Astrocyte of the hippocampus (primary cell): Measurements from ENCODE around the gene C6orf132.
"Not testable (repeated sequence)": the region's sequence is repeated elsewhere in the genome, so short reads cannot be mapped to it uniquely, and the experiment has no call there.

Source experiments
- DNase-seq: peaks from one replicate; pipeline ENCODE4 v3.0.0; 2011; ENCODE audit warnings: low read depth, low spot score

Gene C6orf132

DNA sequence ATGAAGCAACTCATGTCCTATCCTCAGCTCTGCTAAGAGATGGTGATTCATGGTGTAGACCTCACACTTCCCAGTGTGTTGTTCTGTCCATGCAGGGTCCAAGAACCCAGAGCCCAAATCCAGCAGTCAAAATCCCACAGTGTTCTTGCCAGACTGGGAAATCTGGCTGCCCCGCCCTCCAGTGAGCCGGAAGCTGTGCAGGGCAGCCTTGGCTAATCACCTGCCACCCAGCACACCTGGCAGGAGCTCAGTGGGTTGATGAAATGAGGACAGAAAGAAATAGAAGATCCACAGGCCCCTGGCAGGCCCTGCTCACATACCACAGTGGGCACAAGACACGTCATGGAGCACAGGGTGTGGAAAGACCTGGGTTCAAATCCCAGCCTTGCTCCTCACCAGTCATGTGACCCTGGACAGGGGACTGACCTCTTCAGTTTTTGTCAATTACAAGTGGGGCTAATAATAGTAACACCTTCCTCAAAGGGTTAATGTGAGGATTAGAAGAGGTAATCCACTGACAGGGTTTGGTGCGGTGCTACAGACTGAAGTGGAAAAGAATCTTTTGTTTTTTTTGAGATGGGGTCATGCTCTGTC is 17.1 kb upstream of the C6orf132 start:
- DNase-seq: no peak

DNA sequence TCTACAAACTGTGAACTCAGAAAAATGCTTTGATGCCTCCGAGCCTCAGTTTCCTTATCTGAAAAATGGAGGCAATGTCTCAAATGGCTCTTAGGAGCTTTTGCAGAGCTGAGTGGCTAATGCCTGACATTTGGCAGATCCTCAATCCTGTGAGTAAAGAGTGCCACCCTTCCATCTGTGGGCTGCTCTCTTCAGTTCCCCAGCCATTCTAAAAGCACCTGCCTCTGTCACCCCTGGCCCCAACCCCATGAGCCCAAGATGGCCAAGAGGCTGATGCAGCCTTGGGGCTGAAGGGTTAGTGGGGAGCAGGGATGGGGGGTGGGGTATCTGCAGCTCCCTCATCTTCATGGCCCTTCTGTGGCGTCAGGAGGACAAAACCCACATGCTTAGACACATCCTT is 16.2 kb upstream of the C6orf132 start:
- DNase-seq: no peak

DNA sequence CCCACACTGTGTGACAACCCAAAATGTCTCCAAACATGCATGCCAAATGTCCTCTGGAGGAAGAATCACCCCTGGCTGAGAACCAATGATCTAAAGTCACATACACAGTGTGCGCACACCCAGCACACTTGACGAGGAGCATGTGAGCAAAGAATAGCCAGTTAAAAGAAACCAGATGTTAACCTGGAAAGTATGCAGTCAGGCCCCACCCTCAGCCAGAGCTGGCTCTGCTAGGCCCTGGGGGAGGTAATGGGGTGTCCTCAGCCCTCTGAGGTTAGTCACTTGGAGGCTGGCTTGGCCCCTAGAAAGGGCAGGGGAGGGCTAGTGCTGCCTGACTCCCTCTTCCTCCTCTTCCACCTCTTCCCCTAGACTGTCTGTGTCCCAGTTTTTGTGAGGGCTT is 15.6 kb upstream of the C6orf132 start:
- no peak for DNase-seq

DNA sequence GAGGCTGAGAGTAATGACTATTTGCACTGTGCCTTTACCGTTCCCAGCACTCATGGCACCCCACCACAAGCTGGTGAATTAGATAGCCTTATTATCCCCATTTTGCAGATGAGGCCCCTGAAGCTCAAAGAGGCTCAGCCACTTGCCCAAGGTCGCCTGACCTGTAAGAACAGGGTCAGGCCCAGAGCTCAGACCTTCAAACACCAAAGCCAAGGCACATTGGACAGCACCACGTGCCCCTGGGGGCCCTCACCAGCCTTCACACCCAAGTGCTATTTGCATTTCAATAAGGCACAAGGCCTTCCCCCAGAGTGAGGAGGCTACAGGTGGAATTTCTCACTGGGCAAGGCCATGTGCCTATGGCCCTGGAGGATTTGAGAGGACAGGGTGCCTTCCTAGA is 14.2 kb upstream of the C6orf132 start:
- DNase-seq: no peak

DNA sequence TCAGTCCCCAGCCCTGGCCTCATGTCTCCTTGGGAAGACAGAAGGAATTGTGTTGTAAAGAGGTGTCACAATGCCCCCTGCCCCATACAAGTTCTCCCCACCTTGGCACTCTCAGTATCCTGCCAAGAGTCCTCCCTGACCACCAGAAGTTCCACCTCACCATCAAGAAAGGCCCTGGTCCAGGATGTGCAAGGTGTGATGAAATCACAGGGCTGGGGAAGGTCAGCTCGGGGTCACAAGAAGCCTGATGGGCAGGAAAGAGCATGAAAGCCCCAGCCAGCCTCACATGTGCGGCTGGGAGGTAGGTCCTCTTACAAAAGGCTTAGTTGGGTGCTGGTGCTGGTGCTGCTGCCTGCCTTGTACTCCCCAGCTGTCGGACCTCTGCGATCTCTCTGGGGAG is 12.9 kb upstream of the C6orf132 start:
- no peak for DNase-seq

DNA sequence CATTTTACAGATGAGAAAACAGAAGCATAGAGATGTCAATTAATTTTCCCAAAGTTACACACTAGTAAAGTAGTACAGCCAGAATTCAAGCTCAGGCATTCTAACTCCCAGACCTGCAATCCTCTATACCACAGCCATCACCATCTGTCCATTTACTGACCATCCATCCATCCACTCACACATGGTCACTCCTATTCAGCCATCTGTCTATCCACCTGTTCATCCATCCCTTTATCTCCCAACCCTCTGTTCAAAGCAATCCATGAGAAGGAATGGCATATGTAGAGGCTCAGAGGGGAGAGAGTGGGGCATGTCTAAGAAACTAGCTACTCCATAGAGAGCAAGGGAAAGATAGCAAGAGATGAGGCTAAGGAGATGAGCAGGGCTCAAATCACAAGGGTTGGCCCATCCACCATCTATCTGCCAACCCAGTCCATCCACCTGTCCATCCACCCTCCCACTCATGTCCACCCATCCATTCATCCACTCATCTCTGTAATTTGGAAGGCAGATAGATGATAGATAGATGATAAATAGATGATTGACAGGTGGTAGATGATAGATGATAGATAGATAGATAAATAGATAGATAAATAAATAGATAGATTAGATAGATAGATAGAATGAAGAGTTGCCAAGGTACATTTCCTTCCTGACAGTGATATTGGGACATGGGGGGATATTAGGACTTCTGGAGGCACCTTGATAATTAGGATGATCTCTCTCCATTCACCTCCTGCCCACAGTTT is 12.2 kb upstream of the C6orf132 start:
- DNase-seq: no peak

DNA sequence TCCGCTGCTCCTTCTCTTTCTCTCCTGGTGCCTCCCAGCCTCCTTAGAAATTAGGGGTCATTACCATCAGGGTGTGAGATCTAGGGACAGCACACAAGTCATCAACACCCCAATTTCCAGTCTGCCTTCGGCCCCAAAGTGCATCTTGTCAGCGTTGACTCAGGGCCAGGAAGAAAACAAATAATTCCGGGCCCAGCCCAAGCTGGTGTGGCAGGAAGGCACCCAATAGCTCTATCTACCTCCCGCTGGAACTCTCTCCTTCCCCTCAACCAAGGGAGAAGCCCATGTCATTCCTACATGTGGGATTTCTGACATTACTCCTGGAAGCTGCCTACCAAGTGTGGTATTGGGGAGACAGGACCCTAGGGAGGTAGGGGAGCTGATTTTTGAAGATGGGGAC is 11.5 kb upstream of the C6orf132 start:
- DNase-seq: no peak

DNA sequence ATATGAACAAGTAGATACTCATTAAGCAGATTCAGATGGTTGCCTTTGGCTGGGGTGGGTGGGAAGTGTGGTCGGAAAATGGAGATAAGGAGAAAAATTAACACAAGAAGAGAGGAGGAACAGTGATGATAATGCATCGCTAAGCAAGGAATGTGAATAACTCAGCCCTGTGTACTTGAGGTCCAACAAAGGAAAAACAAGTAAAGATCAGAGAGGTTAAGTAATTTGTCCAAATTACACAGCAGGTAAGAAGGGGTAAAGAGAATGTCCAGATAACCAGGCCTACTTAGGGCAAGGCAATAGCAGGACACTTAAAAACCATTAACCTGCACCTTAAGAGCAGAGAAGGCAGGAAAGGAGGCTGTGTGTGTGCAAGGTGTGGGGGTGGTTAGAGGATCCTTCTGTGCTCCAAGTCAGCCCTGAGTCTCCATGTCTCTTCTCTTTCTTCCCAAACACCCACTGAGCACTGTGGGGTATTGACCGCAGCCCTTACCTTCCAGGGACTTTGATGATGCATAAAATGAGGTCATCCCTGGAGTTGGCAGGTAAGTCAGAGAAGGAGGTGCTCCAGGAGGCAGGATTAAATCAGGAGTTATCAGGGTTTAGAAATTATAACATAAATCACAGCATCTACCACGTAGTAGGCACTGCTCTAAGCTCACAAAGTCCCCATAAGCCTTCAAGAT is 10.3 kb upstream of the C6orf132 start:
- not testable (repeated sequence) for DNase-seq

DNA sequence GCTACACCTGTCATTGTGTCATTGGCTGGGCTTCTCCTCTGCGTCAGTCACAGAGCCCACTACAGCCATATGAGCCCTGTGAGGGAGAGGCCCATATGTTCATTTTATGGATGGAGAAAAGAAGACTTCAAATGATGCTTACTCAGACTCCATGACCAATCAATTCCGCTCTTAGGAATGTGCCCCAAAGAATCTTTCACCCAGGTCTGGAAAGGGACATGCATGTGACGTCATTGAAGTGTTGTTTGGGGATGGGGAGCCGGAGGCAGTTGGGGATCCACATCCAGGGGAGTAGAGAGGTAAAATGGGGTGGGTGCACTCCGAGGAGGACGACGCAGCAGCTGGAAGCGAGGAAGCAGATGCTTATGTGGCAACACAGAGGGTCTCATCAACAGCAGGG is 9.6 kb upstream of the C6orf132 start:
- no peak for DNase-seq

DNA sequence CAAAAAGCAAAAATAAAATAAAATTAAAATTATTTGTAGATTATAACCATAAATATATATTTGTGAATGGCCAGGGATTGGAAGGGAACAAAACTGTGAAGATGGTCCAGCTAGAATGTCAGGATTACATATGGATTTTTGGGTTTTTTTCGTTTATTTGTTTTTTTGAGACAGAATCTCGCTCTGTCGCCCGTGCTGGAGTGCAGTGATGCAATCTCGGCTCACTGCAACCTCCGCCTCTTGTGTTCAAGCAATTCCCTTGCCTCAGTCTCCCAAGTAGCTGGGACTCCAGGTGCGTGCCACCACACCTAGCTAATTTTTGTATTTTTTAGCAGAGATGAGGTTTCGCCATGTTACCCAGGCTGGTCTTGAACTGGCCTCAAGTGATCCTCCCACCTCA is 7.8 kb upstream of the C6orf132 start:
- DNase-seq: no peak

DNA sequence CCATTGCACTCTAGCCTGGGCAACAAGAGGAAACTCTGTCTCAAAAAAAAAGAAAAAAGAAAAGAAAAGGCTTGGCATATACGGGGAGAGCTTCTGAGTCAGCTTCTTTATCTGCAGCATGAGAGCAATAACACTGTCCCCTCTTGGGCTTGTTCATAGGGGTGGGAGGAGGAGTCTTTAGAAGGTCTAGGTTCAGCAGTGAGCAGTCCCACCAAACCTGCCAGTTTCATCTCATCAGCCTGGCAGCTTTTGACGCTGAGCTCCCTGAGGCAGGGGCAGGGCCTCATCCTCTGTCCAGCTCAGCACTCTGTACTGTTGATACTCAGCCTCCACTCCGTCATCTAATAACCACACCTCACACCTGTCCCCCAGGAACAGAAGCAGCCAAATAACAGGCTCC is 5.6 kb upstream of the C6orf132 start:
- DNase-seq: peak; percentile 18

DNA sequence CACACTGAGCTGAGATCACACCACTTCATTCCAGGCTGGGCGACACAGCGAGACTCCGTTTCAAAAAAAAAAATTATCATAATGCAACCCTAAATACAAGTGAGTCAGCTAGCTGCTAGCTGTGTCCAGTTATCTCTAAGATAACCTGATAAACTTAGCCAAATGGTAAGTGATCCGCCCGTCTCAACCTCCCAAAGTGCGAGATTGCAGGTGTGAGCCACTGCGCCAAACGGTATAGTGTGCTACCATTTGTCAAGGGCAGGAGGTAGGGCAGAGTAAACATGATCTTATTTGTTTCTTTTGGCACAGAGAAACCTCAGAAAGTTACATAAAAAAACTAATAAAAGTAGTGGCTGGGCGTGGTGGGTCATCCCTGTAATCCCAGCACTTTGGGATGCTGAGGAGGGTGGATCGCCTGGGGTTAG is 4.7 kb upstream of the C6orf132 start:
- DNase-seq: no peak

DNA sequence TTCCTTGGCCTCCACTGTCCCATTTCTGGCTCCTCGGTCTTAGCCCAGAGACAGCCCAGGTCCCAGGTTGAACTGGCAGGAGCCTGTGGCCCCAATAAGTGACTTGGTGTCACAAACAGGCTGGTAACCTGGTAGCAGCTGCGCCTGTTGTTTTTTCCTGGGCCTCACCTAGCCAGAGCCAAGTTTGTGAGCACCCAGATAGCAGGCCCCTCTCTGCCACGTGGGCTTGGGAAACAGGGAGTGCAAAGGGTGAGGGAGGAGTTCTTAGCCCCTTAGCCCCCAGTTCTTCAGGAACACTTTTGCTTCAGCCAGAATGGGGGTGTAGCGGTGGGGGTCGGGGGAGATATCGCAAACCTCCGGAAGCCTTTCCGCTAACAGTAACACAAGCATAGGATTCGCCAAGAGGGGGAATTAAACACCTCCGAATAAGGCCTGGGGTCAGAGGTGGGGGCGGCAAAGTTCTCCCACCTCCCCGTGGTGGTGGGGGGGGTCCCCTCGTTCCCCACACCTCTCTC is 760 bp downstream of the C6orf132 start:
- DNase-seq: no peak

DNA sequence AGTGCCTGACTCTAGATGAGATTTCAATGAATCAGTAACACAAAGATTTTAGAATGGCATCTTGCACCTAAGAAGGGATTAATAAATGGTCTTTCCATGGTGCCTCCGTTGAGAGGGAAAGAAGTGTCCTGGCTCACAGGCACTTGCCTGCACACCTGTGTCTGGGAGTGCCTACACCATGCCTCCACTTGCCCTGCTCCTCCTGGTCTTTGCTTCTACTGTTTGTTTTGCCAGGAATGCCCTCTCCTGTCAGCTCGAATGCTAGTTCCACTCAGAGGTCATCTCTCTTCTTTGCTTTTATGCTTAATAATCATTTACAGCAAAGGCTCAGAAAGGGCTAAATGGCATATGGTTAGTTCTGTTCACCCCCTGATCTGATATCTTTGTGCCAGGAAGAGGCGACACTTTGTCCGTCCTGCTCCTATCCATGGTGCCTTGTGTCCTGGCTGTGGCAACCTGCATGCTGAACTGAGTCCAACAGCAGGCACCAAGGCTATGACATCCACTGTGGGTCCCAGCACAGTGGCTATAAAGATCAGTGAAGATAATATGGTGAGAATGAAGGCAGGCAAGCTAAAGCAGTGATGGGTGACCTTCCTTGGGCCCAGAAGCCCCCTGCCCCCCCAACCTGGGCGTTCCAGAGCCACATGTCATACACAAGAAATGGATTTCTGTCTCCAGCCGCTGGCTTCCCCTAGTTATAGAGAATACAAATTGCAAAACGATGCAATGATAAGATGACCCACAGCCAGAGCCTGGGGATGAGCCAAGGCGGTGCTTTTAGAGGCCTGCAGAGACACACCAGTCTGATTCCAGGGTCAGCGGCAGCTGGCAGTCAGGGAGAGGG is 1.4 kb downstream of the C6orf132 start:
- DNase-seq: no peak

DNA sequence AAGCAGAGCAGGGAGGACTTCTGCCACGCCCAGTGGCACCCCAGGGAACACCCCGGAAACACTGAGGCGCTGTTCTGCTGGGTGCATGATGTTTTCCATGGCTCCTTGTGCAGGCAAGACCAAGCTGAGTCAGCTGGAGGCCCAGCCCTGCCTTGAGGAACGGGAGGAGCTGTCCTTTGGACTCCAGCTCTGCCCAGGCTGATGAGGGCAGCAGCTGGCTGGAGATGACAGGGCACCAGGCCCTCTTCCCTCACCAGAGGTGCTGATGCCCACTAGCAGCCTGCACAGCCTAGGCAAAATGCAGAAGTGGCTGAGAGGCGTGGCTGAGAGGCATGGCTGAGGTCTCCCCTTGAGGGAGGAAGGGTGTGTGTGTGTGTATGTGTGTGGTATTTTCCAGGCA is 2.4 kb downstream of the C6orf132 start:
- DNase-seq: no peak

DNA sequence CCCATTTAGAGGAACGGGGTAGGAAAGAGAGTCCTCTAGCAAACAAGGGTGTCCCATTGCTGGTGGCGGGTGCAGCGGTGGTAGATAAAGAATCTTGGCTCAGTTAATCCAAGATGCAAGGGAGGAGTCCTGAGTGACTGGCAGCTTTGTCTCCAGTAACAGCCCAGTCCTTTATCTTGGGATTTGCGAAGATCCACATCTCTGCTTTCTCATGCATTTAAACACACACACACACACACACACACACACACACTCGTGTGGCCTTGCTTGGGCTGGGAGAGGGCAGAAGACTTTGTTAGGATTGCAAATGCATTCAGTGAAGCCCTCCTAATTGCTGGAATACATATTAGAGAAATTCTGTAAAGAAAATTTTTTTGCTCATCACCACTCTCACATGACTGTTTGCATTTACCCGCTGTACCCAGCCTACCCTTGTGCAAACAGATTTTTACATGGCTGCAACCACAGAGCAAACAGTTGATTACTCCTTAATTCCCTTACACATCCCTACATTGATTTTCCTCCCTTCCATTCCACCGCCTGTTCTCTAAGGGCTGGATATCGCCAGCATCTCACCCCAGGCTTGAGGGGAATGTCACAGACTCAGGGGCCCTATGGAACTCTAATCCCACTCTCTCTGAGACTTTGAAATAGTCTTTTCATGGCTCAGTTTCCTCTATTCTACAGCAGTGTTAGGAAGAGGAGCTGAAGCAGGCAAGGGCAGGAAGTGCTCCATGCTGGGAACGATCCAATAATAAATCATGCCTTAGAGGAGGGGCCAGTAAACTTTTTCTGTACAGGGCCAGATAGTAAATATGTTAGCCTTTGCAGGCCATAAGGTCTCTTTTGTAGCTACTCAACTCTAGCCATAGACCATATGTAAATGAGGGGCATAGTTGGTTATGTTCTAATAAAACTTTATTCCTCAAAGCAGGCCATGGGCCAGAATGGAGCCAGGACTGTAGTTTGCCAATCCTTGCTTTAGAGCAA is 3.5 kb downstream of the C6orf132 start:
- no peak for DNase-seq

DNA sequence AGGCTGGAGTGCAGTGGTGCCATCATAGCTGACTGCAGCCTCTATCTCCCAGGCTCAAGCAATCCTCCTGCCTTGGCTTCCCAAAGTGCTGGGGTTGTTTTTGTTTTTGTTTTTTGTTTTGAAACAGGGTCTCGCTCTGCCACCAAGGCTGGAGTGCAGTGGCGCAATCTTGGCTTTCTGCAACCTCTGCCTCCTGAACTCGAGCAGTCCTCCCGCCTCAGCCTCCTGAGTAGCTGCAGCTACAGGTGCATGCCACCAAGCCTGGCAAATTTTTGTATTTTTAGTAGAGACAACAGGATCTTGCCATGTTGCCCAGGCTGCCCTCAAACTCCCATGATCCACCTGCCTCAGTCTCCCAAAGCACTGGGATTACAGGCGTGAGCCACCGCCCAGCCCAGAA is 4.2 kb downstream of the C6orf132 start:
- no peak for DNase-seq

DNA sequence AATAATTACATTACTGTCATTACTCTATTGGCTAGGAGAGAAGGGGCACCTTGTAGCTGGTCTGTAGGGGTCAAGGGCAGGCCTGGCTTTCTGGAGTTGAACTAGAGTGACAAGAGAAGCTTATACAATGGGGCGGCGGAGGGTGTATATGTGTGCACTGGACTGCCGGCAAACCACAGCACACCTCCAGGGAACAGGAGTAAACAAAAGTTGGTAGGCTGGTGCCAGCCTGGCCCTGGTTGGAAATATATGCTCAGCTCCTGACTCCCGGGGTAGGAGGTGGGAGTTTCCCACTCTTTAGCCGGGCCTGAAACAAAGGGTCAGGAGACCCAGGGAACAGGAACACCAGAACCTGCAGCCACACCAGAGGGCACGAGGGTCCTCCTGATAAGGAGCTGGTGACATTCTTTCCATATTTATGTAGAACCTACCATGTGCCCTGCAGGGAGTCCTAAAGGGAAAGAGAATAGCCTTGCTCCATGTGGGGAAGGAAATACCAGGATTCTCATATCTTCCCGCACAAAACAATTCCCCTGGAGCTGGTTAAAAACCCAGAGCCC is 5.1 kb downstream of the C6orf132 start:
- peak; percentile 61 for DNase-seq

DNA sequence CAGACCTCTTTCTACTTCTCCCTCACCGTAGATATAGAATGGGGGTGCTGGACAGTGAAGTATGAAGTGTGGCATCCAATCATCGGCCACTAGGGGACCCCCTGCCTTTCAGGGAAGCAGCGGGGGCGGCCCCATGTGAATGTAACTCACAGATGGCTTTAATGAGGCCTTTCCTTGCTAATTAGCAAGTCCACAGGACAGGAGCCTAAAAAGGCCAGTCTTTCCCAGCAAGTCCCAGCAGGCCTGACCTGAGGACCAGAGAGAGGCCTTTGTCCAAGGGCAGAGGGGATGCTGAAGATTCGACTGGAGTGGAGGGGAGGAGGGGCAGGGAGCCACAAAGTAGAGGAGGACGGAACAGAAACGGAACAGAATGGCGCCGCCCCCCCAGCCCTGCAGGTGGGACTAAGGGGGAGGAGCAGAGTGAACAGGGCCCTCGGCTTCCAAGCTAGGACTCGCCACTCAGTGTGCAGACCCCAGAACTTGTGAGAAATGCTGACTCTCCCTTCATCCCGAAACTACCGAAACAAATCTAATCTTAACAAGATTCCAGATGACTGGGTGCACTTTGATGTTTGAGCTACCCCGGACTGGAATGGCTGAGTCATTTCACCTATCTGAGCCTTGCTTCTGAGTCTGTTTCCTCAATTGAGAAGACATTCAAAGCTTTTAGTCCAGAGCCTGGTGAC is 5.8 kb downstream of the C6orf132 start:
- DNase-seq: peak; percentile 82

DNA sequence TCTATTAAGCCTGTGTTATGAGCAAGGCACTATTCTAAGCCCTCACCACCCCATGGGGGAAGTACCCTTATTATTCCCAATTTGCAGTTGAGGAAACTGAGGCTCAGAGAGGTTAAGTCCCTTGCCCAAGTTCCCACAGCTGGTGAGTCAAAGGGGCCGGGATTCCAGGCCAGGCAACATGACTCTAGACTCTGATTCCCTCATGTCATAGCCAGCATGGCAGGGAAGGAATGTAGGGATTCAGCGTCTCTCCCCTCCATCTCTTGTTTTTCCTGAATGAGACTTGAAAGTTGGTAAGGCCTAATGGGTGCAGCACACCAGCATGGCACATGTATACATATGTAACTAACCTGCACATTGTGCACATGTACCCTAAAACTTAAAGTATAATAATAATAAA is 6.7 kb downstream of the C6orf132 start:
- no peak for DNase-seq
